Caki2 (cell line): Measurements from ENCODE around the gene IGF2R. TPM values are rescaled to one million over a fixed set of nuclear protein-coding genes. Genes with fewer than 3 reads are reported as not detected.
"Not testable (repeated sequence)": the region's sequence is repeated elsewhere in the genome, so short reads cannot be mapped to it uniquely, and the experiment has no call there.

ENCODE experiments used
- DNase-seq: peaks from one replicate; pipeline ENCODE4 v3.0.0-alpha.2; 2015; ENCODE audit warnings: low read depth
- in situ Hi-C: cut with HindIII; loops from 2 replicates; pipeline ENCODE4 v1.10.0; 2016; ENCODE audit warnings: low sequenced_read_pairs, low pct_unique_long_range_greater_than_20kb, mixed read lengths
- total RNA-seq: library from RNA; depleted of rRNA; stranded (reverse); fragments of >200 nt; shearing (Covaris generic); gene quantifications from 2 replicates; pipeline ENCODE4 v1.2.3, GENCODE V29; 2014; ENCODE audit warnings: low replicate concordance

Gene IGF2R
- total RNA-seq, 1 experiment from 2014 or later = 58.9 TPM

DNA sequence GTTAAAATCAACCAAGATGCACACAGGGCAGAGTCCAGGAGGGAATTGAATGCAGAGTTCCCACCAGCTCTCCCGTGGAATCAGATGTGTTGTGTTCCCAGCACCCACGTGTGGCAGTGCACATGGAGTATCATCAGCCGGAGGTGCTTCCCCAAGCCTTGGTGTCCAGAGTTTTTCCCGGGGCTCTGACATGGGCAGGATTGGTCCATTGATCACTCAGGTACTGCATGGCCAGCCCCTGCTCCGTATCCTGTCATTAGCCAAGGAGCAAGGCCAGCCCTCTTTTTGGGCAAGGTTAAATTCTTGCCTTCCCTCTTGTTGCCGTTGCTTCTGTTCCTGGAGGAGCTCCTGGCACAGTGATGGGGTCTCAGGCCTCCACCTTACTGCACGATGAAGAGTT, 124.2 kb downstream of the IGF2R start:
- in situ Hi-C loops = no loop called here
- no peak for DNase-seq

GRCh38 chr6:160093946-160094345, 125.1 kb downstream of the IGF2R start:
- in situ Hi-C loops = no loop called here
- DNase-seq = no peak

GRCh38 chr6:160095146-160095845, 126.4 kb downstream of the IGF2R start:
- in situ Hi-C loops = no loop called here

DNA sequence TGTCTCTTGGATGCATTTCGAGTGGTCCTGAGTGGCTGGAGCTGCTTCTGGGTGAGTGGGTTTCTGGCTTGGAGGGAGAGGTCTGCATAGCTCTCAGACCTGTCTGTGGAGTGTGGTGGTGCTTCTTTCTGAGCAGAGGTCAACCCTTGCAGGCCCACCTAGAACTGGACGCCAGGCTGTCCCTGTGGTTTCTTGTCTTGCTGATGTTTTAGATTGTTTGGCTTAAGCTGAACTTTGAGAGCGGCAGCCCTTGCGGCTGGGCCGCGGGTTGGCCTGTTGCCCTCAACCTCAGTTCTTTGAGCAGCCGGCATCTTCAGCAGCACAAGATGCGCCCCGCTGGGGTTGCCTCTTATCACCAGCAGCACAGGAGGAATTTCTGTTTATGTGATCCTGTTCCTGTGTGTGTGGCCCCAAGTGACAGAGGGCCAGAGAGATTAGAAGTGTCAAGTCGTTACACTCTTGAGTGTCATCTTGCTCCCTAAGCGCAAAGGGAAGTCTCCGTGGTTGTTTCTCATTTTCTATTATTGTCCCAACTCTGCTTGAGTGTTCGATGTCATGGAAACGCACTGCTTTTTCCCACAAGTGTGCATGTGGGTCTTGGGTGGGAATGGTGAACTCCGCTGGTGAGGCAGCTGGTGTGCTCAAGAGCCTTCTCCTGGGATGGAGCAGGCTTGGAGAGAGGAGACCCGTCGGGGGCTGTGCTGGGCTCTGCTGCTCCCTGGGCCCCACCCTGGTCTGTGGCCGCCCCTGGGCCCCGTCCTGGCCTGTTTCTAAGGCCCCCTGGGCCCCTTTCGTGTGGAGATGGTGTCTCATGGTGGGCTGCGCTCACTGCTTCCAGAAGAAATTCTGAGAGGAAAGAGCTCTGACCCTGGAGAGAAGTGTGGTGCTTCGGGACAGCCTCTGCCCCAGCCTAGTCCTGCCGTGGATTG, 132.7 kb downstream of the IGF2R start:
- DNase-seq = no peak
- in situ Hi-C loops = no loop called here

More at GRCh38 chr6:160095146-160095845, 126.4 kb downstream of the IGF2R start:
- no peak for DNase-seq

GRCh38 chr6:160102399-160102798, 133.5 kb downstream of the IGF2R start:
- DNase-seq = no peak
- in situ Hi-C loops = no loop called here

DNA sequence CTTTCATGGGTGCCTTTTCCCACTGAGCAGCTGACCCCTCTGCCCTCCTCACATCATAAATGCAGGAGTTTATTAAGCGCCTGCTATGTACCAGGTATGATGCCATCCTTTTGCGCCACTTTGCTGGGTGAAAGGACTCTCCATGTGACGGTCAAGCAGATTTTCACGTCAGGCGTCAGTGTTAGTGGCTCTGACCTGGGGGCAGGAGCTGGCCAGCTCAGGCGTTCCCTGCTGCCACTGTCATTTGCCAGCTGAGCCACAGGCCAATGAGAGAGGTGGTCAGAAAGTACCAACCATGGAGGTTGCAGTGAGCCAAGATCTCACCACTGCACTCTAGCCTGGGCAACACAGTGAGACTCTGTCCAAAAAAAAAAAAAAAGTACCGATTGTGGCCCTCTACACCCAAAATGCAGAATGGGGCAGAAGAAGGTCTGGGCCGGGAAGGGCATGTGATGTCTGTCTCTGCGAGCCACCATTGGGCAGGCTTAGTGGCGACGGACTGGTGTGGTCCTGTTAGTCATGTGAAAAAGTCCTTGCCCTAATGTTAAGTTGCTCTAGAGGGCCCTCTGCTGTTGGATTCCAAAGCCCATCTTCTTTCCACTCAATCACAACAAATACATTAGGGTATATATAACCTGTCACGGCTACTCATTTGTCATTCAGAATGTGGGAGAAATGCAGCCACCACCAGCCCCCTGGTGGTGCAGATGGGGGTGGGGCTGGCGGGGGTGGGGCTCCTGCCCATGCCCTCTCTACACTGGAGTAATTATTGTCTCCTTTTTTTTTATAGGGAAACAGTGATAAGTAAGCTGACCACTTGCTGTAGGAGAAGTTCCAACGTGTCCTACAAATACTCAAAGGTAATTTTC, 134.3 kb downstream of the IGF2R start:
- no peak for DNase-seq
- in situ Hi-C loops = no loop called here

DNA sequence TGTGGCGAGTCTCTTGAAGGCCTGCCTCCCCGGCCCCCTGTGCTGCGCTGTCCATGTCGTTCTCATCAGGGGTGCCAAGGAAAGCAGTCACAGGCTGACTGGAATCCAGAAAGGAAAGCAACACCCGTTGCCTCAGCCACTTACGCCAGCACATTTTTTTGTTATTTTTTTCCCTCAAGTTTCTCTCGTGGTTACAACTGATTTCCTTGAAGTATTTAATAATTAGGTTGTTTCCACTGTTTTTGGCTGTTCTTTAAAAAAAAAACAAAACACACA, 134.9 kb downstream of the IGF2R start:
- in situ Hi-C loops = no loop called here
- no peak for DNase-seq

DNA sequence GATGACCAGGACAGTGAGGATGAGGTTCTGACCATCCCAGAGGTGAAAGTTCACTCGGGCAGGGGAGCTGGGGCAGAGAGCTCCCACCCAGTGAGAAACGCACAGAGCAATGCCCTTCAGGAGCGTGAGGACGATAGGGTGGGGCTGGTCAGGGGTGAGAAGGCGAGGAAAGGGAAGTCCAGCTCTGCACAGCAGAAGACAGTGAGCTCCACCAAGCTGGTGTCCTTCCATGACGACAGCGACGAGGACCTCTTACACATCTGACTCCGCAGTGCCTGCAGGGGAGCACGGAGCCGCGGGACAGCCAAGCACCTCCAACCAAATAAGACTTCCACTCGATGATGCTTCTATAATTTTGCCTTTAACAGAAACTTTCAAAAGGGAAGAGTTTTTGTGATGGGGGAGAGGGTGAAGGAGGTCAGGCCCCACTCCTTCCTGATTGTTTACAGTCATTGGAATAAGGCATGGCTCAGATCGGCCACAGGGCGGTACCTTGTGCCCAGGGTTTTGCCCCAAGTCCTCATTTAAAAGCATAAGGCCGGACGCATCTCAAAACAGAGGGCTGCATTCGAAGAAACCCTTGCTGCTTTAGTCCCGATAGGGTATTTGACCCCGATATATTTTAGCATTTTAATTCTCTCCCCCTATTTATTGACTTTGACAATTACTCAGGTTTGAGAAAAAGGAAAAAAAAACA, 136.1 kb downstream of the IGF2R start:
- no peak for DNase-seq
- in situ Hi-C loops = no loop called here

- in situ Hi-C loops = no loop called here
- DNase-seq = no peak
Observed at GRCh38 chr6:160106010-160106409, 137.1 kb downstream of the IGF2R start.

- in situ Hi-C loops = no loop called here
Observed at GRCh38 chr6:160106701-160107100, 137.8 kb downstream of the IGF2R start.

GRCh38 chr6:160108077-160108476, 139.2 kb downstream of the IGF2R start:
- in situ Hi-C loops = no loop called here
- no peak for DNase-seq

More at GRCh38 chr6:160106701-160107100, 137.8 kb downstream of the IGF2R start:
- no peak for DNase-seq

DNA sequence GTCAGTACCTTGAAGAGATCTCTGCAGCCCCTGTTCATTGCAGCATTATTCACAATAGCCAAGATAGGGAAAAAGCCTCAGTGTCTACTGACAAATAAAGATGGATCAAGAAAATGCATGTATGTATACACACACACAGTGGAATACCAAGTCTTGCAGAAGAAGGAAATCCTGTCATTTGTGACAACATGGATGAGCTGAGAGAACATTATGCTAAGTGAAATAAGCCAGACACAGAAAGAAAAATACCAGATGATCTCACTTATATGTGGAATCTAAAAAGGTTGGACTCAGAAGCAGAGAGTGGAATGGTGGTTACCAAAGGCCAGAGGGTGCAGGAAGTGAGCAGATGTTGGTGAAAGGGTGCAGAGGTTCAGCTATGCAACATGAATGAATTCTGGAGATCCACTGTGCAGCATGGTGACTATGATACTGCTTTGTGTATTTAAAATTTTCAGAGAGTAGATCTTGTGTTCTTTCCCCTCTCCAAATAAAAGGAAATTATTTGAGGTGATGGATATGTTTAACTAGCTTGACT, 141.8 kb downstream of the IGF2R start:
- DNase-seq = no peak
- in situ Hi-C loops = no loop called here

GRCh38 chr6:160111806-160112205, 142.9 kb downstream of the IGF2R start:
- in situ Hi-C loops = no loop called here

DNA sequence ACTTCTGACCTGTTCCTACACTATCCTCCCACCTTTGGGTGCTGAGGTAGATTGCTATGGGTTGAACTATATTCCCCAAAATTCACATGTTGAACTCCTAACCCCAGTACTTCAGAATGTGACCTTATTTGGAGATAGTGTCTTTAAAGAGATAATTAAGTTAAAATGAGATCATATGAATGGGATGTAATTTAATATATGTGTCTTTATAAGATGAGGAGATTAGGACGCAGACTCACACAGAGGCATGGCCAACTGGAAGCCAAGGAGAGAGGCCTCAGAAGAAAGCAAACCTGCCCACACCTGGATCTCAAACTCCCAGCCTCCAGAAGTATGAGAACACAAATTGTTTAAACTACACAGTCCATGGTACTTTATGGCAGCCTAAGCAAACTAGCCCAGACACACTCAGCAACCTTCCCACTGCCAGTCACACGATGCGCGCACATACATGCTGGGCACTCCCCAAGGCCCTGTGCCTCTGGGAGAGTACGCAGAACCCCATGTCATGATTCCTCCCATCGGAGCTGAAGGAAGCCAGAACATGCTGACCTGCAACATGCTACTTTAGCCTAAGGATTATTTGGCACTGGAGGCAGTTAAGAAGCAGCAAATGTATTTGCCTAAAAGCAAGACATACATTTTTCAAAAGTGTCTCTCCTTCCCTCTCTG, 143.9 kb downstream of the IGF2R start:
- DNase-seq = no peak
- in situ Hi-C loops = no loop called here

More at GRCh38 chr6:160111806-160112205, 142.9 kb downstream of the IGF2R start:
- no peak for DNase-seq

GRCh38 chr6:160114536-160114935, 145.7 kb downstream of the IGF2R start:
- DNase-seq, in situ Hi-C loops: not testable (repeated sequence)

DNA sequence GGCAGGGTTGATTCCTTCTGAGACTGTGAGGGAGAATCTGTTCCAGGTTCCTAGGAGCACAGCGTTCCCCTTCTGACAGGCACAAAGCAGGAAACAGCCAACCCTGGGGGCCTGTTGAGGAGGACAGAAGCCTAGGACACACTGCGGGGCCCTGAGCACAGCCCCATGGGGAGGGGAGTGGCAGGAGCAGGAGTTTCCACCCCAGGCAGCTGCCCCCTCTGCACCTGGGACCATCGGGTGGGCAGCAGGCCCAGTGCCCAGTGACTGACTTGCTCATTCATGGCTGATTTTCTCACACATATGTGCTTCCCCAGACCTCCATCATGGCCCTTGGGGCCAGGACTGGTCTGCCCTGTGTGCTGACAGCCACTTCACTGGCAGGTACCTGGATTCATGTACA, 146.5 kb downstream of the IGF2R start:
- in situ Hi-C loops = no loop called here
- no peak for DNase-seq

GRCh38 chr6:160116411-160116810, 147.5 kb downstream of the IGF2R start:
- no peak for DNase-seq
- in situ Hi-C loops = no loop called here
